ENCODE measurements around the gene PPFIA2.
A peak's percentile ranks its signal among the peaks of the same experiment; 100 is the strongest.

The PPFIA2 gene

DNA sequence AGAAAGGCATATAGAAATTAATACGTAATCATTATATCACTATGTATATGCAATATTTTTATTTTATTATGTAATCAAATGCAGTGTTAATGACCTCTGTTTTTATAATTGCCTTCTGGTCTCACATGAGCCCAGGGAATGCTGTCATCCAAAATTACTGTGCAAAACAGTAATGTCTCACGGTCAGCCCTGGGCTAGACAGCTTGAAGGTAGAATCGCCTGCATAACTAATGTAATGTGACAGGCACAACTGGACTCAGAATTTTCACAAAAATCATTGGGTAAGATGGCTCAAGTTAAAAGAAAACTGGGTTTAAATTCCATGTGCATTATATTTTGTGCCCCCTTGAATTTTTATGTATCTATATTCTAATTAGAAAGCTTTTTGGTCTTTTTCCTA lies 293.3 kb downstream of the PPFIA2 start:
- no peak for DNase-seq (ENCODE audit: low read depth)
- H3K4me3 ChIP-seq (ENCODE audit: low read depth, low read length), result no peak overlapping the region
- TF ChIP-seq, protein P1, sequence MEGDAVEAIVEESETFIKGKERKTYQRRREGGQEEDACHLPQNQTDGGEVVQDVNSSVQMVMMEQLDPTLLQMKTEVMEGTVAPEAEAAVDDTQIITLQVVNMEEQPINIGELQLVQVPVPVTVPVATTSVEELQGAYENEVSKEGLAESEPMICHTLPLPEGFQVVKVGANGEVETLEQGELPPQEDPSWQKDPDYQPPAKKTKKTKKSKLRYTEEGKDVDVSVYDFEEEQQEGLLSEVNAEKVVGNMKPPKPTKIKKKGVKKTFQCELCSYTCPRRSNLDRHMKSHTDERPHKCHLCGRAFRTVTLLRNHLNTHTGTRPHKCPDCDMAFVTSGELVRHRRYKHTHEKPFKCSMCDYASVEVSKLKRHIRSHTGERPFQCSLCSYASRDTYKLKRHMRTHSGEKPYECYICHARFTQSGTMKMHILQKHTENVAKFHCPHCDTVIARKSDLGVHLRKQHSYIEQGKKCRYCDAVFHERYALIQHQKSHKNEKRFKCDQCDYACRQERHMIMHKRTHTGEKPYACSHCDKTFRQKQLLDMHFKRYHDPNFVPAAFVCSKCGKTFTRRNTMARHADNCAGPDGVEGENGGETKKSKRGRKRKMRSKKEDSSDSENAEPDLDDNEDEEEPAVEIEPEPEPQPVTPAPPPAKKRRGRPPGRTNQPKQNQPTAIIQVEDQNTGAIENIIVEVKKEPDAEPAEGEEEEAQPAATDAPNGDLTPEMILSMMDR (conservative IDR thresholded peaks at IDR 0.05; ENCODE audit: low read depth, low read length), result no peak

DNA sequence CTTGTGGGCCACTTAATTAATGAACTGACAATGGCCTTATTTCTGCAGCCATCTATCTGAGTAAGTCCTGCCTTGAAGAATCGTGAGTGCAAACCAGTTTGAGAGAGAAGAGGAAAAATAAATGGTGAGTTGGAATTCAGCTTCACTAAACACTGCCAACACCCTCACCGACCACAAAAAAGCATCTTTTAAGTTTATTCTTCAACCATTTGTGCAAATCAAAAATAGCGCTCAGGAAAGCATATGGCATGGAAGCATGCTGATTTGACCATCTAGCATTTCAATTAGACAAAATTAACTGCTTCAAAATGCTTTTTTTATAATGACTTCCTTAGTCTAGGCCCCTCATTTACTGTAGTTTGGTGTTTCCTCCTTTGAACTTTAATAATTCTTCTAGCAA lies 294.0 kb downstream of the PPFIA2 start:
- H3K4me3 ChIP-seq (ENCODE audit: low read depth, low read length), result no peak overlapping the region
- TF ChIP-seq, protein P1 (conservative IDR thresholded peaks at IDR 0.05; ENCODE audit: low read depth, low read length), result no peak
- DNase-seq (ENCODE audit: low read depth), result no peak

DNA sequence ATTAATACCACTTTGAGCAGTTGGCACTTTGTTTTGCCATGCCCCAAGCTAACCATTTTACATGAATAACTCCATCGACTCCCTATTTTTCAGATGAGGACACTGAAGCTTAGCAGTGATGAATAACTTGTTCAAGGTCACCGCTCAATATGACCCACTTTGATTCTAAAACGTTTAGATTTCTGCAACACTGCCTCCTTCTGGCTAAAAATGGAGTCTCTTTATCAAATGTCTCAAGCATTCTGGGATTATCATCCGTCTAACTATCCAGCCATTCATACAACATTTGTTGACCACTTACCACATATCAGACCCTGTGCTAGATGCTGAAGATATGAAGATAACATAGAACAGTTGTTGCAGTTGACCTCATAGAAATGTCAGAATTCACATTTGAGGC lies 298.0 kb downstream of the PPFIA2 start:
- DNase-seq (ENCODE audit: low read depth), result no peak
- TF ChIP-seq, protein P1 (conservative IDR thresholded peaks at IDR 0.05; ENCODE audit: low read depth, low read length), result peak; percentile 22
- no peak overlapping the region for H3K4me3 ChIP-seq (ENCODE audit: low read depth, low read length)

DNA sequence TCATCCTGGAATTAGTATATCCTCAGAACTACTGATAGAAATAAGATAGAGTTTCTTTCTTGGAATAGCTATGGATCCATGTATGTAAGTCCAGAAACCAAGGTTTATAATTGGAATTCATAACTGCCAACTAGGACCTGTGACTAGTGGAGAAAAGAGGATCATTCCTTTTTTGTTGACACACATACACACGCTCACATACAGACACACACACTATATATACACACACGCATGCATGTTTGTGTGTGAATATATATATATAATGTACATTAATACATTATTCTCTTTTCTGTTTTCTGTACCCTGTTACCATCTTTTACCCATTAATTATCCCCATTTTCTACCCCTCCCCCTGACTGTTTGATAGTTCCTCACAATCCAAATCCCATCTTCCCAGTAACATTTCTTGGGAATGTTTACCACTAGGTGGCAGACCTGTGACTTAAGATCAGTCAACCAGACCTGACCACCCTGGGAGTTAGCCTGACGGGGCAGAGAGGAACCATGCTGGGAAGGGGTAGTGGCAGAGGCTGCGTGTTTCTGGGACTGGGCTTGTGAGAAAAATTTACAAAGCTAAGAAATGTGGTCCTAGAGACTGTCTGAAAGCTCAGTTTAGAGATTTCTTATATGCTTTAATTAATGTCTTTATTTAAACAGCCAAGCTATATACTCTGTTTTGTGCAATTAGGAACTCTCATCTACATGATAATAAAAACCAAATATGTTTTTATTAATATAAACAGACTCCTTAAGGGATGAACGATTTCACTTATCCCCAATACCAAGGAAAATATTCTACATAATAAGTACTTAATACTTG lies 308.0 kb downstream of the PPFIA2 start:
- no peak overlapping the region for H3K4me3 ChIP-seq (ENCODE audit: low read depth, low read length)
- DNase-seq (ENCODE audit: low read depth), result peak; percentile 88
- TF ChIP-seq, protein P1 (conservative IDR thresholded peaks at IDR 0.05; ENCODE audit: low read depth, low read length), result peak; percentile 76

DNA sequence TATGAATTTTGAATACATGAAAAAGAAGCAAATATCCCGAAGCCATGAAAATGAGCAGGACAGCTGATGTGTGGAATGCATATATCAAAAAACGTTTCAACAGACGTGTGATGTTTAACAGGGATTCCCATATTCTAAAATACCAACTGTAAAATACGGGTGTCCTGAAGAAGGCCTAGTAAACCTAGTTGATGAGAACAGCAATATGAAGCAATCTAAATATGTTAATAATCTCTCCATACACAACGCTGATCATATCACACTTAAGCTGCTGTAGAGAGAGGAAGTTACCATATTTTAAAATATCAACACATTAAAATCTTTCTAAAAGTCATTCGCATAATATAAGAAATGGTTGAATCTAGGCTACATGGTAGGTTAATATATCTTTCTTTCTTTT lies 317.5 kb downstream of the PPFIA2 start:
- TF ChIP-seq, protein P1 (conservative IDR thresholded peaks at IDR 0.05; ENCODE audit: low read depth, low read length), result no peak
- H3K4me3 ChIP-seq (ENCODE audit: low read depth, low read length), result no peak overlapping the region
- no peak for DNase-seq (ENCODE audit: low read depth)

DNA sequence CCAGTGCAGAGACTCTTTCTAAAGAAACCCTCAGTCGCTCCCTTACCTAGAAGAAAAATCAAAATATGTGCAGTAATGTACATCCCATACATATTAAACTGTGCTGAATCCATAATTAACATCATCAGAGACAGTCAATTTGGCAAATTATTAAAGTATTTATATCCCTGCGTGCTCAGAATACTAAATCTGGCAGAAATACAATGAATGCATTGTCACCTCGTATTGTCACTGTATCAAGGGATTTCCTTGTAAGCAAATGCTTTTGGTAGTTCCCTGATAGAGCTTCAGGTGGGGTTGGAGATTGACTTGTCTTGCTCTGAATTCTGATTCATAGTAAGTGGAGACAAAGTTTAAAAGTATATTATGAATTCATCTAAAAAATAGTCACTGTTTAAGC lies 319.1 kb downstream of the PPFIA2 start:
- H3K4me3 ChIP-seq (ENCODE audit: low read depth, low read length), result no peak overlapping the region
- no peak for DNase-seq (ENCODE audit: low read depth)
- TF ChIP-seq, protein P1 (conservative IDR thresholded peaks at IDR 0.05; ENCODE audit: low read depth, low read length), result no peak

DNA sequence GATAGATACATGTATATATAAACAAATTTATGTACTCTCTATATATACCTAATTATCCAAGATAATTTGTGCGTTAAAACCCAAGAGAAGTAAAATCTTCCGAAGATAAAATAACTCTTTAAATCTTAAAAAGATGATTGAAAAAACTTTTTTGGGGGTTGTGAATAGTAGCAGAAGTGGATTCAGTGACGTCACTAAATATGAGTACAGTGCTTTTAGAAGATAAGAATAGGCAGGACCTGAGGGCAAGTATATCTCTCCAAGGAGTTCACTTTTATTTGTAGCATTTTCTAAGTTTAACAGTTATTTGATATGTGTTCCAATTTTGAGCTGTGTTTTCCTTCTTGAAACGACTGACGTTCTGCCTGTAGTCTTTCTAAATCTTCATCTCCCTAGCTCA lies 319.8 kb downstream of the PPFIA2 start:
- DNase-seq (ENCODE audit: low read depth), result no peak
- no peak overlapping the region for H3K4me3 ChIP-seq (ENCODE audit: low read depth, low read length)
- TF ChIP-seq, protein P1 (conservative IDR thresholded peaks at IDR 0.05; ENCODE audit: low read depth, low read length), result no peak

Measured in choroid plexus epithelial cell (primary cell).